Measurements from ENCODE around the gene KCNQ4. TPM values are rescaled to one million over a fixed set of nuclear protein-coding genes. Genes with fewer than 3 reads are reported as not detected.

Gene KCNQ4
- total and polyA plus RNA-seq, 2 donors (not counting 3 experiments of a cell fraction or from before 2014, with no cell fraction given), result 0.06 to 0.07 TPM

GRCh38 chr1:40763742-40764532 lies 19.6 kb upstream of the KCNQ4 start:
- H3K4me3 ChIP-seq (replicated peaks in 1 of 3; ENCODE audit: insufficient read depth in 1 of 3, low read depth in 1 of 3, low read length in 3 of 3), result no peak overlapping the region
- no peaks in the 10 kb centered on the region for H4K20me1 ChIP-seq (replicated peaks; ENCODE audit: control insufficient read depth, extremely low read depth, insufficient read depth, low read length)
- H3K36me3 ChIP-seq (ENCODE audit: control insufficient read depth in 2 of 2, extremely low read depth in 1 of 2, insufficient read depth in 2 of 2, low read length in 2 of 2), result peaks cover 6 to 22% of the 10 kb centered on the region in 2 experiments
- H3K9ac ChIP-seq (replicated peaks; ENCODE audit: extremely low read depth, insufficient read depth, low read length), result no peak overlapping the region
- H3K27me3 ChIP-seq (ENCODE audit: control insufficient read depth in 2 of 2, insufficient read depth in 2 of 2, low read length in 2 of 2), result no peaks in the 10 kb centered on the region
- no TSS peak for BruUV-seq (replicated peaks)
- dilution Hi-C loops (cut with MboI; ENCODE audit: extremely low pct_ligation_motif_present, low sequenced_read_pairs), result no loop called here
- DNase-seq (ENCODE audit: low read depth, low spot score) (no peak), FAIRE-seq (no peak)
- no peaks in the 10 kb centered on the region for H3K9me1 ChIP-seq (replicated peaks; ENCODE audit: control insufficient read depth, extremely low read depth, insufficient read depth, low read length)
- H3K4me2 ChIP-seq (ENCODE audit: insufficient read depth, low read length), result no peak overlapping the region
- intact Hi-C loops (cut with micrococcal nuclease), result no loop called here
- ChIA-PET POLR2A (no interaction called here), CTCF (interaction anchor here (0.8 to 3.2 kb wide), 7 partner anchors 8 to 189 kb away, joined by 3 to 53 read pairs (median 5); no protein-coding TSS in a partner anchor)
- no peaks in the 10 kb centered on the region for H3K4me1 ChIP-seq (ENCODE audit: control insufficient read depth, extremely low read depth, insufficient read depth, low read length)
- H2AFZ ChIP-seq (ENCODE audit: low read depth, low read length), result no peak overlapping the region
- no peak for TF ChIP-seq FOS (IDR thresholded peaks at IDR 0.05; ENCODE audit: borderline replicate concordance, insufficient read depth, low read length)
- no peak for TF ChIP-seq JUN (IDR thresholded peaks at IDR 0.05; ENCODE audit: borderline replicate concordance, insufficient read depth, insufficient read length, low read depth)
- TF ChIP-seq MYC (IDR thresholded peaks at IDR 0.05; ENCODE audit: low read depth, low read length), result no peak
- TF ChIP-seq MAX (IDR thresholded peaks at IDR 0.05; ENCODE audit: insufficient read depth, insufficient read length), result no peak
- no peak for TF ChIP-seq POLR2AphosphoS5 (IDR thresholded peaks at IDR 0.05; ENCODE audit: insufficient read depth, low read depth, low read length)
- no peak for TF ChIP-seq POLR2A (IDR thresholded peaks at IDR 0.05; ENCODE audit: low read depth, low read length)
- no peak for TF ChIP-seq EZH2 (IDR thresholded peaks at IDR 0.05; ENCODE audit: borderline replicate concordance, low read depth, low read length, severe bottlenecking)
- TF ChIP-seq CTCF (IDR thresholded peaks at IDR 0.05; ENCODE audit: extremely low read depth in 1 of 2, insufficient read depth in 1 of 2, low read depth in 1 of 2, low read length in 2 of 2), result no peak
- TF ChIP-seq GATA2 (IDR thresholded peaks at IDR 0.05; ENCODE audit: insufficient read depth, insufficient read length, low read depth, low read length), result no peak
- H3K27ac ChIP-seq (ENCODE audit: insufficient read depth, low read depth, low read length), result no peak overlapping the region
- H3K9me3 ChIP-seq (replicated peaks; ENCODE audit: control insufficient read depth, insufficient read depth, low read length), result no peaks in the 10 kb centered on the region
- no peaks in the 10 kb centered on the region for H3K79me2 ChIP-seq (ENCODE audit: control insufficient read depth, insufficient read depth, low read length)
